A673 (cell line): Measurements from ENCODE around the gene IRX6. TPM values are rescaled to one million over a fixed set of nuclear protein-coding genes. Genes with fewer than 3 reads are reported as not detected.

Experiments
- BruUV-seq: library from RNA; stranded (reverse); fragments of 400-500 nt; replicated peaks from 2 replicates; lab custom pipeline; 2021; lab: Mats Ljungman, UMichigan
- CTCF ChIA-PET: fragments of 300-600 bp; sonication (Branson Sonifier 250); formaldehyde crosslinking; loops from one replicate; lab custom pipeline; 2022; ENCODE audit warnings: antibody characterized with exemption; lab: Charles Lee
- POLR2A ChIA-PET: fragments of 300-600 bp; sonication (Branson Sonifier 250); formaldehyde crosslinking; loops from one replicate; lab custom pipeline; 2022; ENCODE audit warnings: antibody characterized with exemption; ENCODE audit not compliant: low non-redundant PET; lab: Charles Lee
- DNase-seq: peaks from one replicate; pipeline ENCODE4 v3.0.0-alpha.2; 2015; ENCODE audit warnings: low spot score
- H3K27ac ChIP-seq: fragments of 200-600 bp; sonication (generic); 2 replicates; pipeline ENCODE4 v1.5.1; 2016; ENCODE audit warnings: mixed run types, low read depth, mild to moderate bottlenecking, mixed read lengths, antibody characterized with exemption, low read length; ENCODE audit not compliant: poor library complexity, severe bottlenecking
- H3K27me3 ChIP-seq: fragments of 200-600 bp; sonication (generic); replicated peaks from 2 replicates; pipeline ENCODE4 v1.6.1; 2017; ENCODE audit warnings: mixed run types, low read depth, mild to moderate bottlenecking, mixed read lengths, antibody characterized with exemption, low read length; ENCODE audit not compliant: insufficient read depth, poor library complexity
- H3K36me3 ChIP-seq: fragments of 200-600 bp; sonication (generic); 2 replicates; pipeline ENCODE4 v1.6.1; 2016; ENCODE audit warnings: mixed run types, mild to moderate bottlenecking, mixed read lengths, antibody characterized with exemption, low read length; ENCODE audit not compliant: insufficient read depth, poor library complexity, severe bottlenecking
- H3K4me1 ChIP-seq: fragments of 200-600 bp; sonication (generic); 2 replicates; pipeline ENCODE4 v1.6.1; 2017; ENCODE audit warnings: mixed run types, mild to moderate bottlenecking, mixed read lengths, antibody characterized with exemption, low read length; ENCODE audit not compliant: insufficient read depth, poor library complexity, severe bottlenecking
- H3K4me3 ChIP-seq: fragments of 200-600 bp; sonication (generic); 2 replicates; pipeline ENCODE4 v1.5.1; 2016; ENCODE audit warnings: low read depth, mixed run types, mild to moderate bottlenecking, mixed read lengths, low read length; ENCODE audit not compliant: poor library complexity, severe bottlenecking
- H3K9me3 ChIP-seq: fragments of 200-600 bp; sonication (generic); 2 replicates; pipeline ENCODE4 v1.6.1; 2016; ENCODE audit warnings: mixed run types, low read depth, mild to moderate bottlenecking, mixed read lengths, antibody characterized with exemption, low read length; ENCODE audit not compliant: poor library complexity, severe bottlenecking
- CTCF ChIP-seq: fragments of 300-800, 200-600 bp; sonication (generic); conservative IDR thresholded peaks from 2 replicates; pipeline ENCODE4 v1.5.1; 2017; ENCODE audit warnings: low read depth, mild to moderate bottlenecking, antibody characterized with exemption, low read length, moderate library complexity, mixed read lengths
- EZH2 ChIP-seq: fragments of 200-600 bp; sonication (generic); IDR thresholded peaks from 2 replicates; pipeline ENCODE4 v1.6.1; 2017; ENCODE audit warnings: borderline replicate concordance, low read depth, mild to moderate bottlenecking, mixed read lengths, antibody characterized with exemption, low read length; ENCODE audit not compliant: poor library complexity, severe bottlenecking
- intact Hi-C: fragments of 100-400 bp; cut with micrococcal nuclease; formaldehyde crosslinking; loops from one replicate; pipeline ENCODE4 v1.10.0; 2022; ENCODE audit not compliant: unreplicated experiment
- total RNA-seq: library from RNA; stranded (reverse); gene quantifications from 2 replicates; pipeline ENCODE4 v1.2.3, GENCODE V29; 2021

IRX6 gene
- total RNA-seq, 1 experiment from 2014 or later = not detected

GRCh38 chr16:55275869-55276268, 48.1 kb upstream of the IRX6 start:
- peaks cover 10% of the 10 kb centered on the region for H3K27me3 ChIP-seq
- no peaks in the 10 kb centered on the region for H3K9me3 ChIP-seq
- no peaks in the 10 kb centered on the region for H3K4me1 ChIP-seq
- POLR2A ChIA-PET = no interaction called here
- no peaks in the 10 kb centered on the region for H3K36me3 ChIP-seq
- no peak overlapping the region for H3K27ac ChIP-seq
- BruUV-seq = no TSS peak
- CTCF ChIA-PET = no interaction called here
- intact Hi-C loops = no loop called here
- no peak for TF ChIP-seq EZH2
- TF ChIP-seq CTCF = no peak
- no peak overlapping the region for H3K4me3 ChIP-seq
- DNase-seq = no peak

- H3K27me3 ChIP-seq = peaks cover 10% of the 10 kb centered on the region
- intact Hi-C loops = no loop called here
- H3K4me3 ChIP-seq = no peak overlapping the region
- no peaks in the 10 kb centered on the region for H3K4me1 ChIP-seq
- no TSS peak for BruUV-seq
- H3K9me3 ChIP-seq = no peaks in the 10 kb centered on the region
- no peak overlapping the region for H3K27ac ChIP-seq
- TF ChIP-seq EZH2 = no peak
- TF ChIP-seq CTCF = no peak
- no peaks in the 10 kb centered on the region for H3K36me3 ChIP-seq
- DNase-seq = no peak
- CTCF ChIA-PET = no interaction called here
- POLR2A ChIA-PET = no interaction called here
These were observed 46.5 kb upstream of the IRX6 start for GRCh38 chr16:55277536-55277935.

- no peak for DNase-seq
- no TSS peak for BruUV-seq
- H3K4me3 ChIP-seq = no peak overlapping the region
These were observed 44.4 kb upstream of the IRX6 start for GRCh38 chr16:55279598-55279997.

More at GRCh38 chr16:55279598-55279997, 44.4 kb upstream of the IRX6 start:
- H3K27me3 ChIP-seq = peaks cover 14% of the 10 kb centered on the region
- no peak for TF ChIP-seq EZH2
- no peak for TF ChIP-seq CTCF
- H3K27ac ChIP-seq = no peak overlapping the region
- no peaks in the 10 kb centered on the region for H3K36me3 ChIP-seq
- intact Hi-C loops = no loop called here
- no peaks in the 10 kb centered on the region for H3K4me1 ChIP-seq
- CTCF ChIA-PET = no interaction called here
- no peaks in the 10 kb centered on the region for H3K9me3 ChIP-seq
- POLR2A ChIA-PET = no interaction called here
